HFF-Myc (cell line): ENCODE measurements around the gene PRRX1.

ENCODE experiments used
- DNase-seq: peaks from one replicate; pipeline ENCODE4 v3.0.0-alpha.2; 2011; ENCODE audit warnings: low read depth; ENCODE audit errors: extremely low read depth
- H3K4me3 ChIP-seq: replicated peaks from 2 replicates; pipeline ENCODE4 v1.5.1; 2011; ENCODE audit warnings: low read depth, mild to moderate bottlenecking, control low read depth, low read length
- CTCF ChIP-seq: IDR thresholded peaks from 2 replicates; pipeline ENCODE4 v1.5.1; 2012; ENCODE audit warnings: mild to moderate bottlenecking, low read depth, low read length, control low read depth; ENCODE audit errors: missing control alignments

PRRX1 gene

GRCh38 chr1:170696591-170697290 lies 32.8 kb downstream of the PRRX1 start:
- no peak overlapping the region for H3K4me3 ChIP-seq
- no peak for DNase-seq
- TF ChIP-seq CTCF = no peak

- H3K4me3 ChIP-seq = no peak overlapping the region
- no peak for DNase-seq
- TF ChIP-seq CTCF = no peak
Observed at GRCh38 chr1:170697316-170697715, 33.4 kb downstream of the PRRX1 start.

- no peak overlapping the region for H3K4me3 ChIP-seq
- DNase-seq = no peak
Observed at GRCh38 chr1:170698301-170699275, 34.7 kb downstream of the PRRX1 start.

GRCh38 chr1:170699696-170700095 lies 35.8 kb downstream of the PRRX1 start:
- no peak overlapping the region for H3K4me3 ChIP-seq
- no peak for DNase-seq
- no peak for TF ChIP-seq CTCF

More at GRCh38 chr1:170698301-170699275, 34.7 kb downstream of the PRRX1 start:
- no peak for TF ChIP-seq CTCF

- H3K4me3 ChIP-seq = no peak overlapping the region
- no peak for DNase-seq
- TF ChIP-seq CTCF = no peak
Observed at GRCh38 chr1:170700842-170701615, 37.1 kb downstream of the PRRX1 start.

GRCh38 chr1:170701962-170702361 lies 38.0 kb downstream of the PRRX1 start:
- no peak overlapping the region for H3K4me3 ChIP-seq
- DNase-seq = no peak
- TF ChIP-seq CTCF = no peak
